Measurements from ENCODE around the gene CCSER1.
"Not testable (repeated sequence)": the region's sequence is repeated elsewhere in the genome, so short reads cannot be mapped to it uniquely, and the experiment has no call there.

Gene CCSER1

DNA sequence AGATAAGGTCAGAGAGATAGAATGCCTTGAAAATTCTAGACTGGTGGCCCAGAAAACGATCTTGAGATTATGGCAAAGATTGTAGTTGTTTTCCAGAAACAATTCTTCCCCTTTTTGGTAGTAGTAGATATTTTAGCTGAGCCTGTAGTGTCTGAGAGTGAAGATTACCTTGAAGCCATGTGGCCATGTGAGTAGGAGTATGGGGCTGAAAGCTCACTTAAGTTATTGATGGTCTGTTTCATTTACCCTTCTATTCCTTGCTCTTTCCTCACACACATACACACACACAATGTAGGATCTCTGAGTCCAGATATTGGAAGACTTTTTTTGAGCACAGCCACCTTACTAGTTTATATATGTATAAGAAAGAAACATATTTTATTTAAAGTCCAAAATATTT is 1234.9 kb downstream of the CCSER1 start:
- DNase-seq (ENCODE audit: low read depth in 2 of 2) = no peak

DNA sequence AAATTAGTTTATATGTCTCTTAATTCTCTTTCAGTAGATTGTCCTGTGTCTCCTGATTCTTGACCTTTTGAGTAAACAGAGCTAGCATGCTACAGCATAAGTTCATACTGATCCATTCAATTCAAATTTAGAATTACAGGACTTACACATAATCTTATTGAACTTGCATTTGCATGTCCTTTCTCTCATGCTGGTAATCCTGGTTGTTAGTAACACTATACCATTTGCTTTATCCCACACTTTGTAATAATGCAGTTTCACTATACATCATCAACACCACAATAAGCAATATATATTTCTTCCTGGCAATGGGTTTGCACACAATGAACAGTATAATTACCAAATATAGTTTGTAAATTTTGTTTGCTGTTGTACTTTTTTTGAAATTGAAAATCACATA is 1239.4 kb downstream of the CCSER1 start:
- DNase-seq (ENCODE audit: low read depth in 2 of 2) = no peak

DNA sequence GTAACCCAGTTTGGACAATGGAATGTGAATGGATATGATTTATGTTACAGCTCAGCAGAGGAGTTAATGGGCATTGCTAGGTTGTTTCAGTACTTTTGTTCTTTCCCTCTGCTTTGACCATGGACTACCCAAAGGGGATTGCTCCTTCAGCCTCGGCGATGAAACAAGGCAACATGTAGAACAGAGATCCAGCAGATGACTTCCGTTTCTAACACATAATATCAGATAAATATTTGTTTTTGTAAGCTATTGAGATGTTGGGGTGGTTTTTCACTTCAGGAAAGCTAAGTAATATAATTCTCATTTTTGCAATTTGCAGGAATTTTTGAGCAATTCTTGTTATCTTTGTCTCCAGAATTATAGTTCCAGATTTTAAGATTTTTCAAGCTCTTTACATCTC is 1241.9 kb downstream of the CCSER1 start:
- no peak for DNase-seq (ENCODE audit: low read depth in 2 of 2)

DNA sequence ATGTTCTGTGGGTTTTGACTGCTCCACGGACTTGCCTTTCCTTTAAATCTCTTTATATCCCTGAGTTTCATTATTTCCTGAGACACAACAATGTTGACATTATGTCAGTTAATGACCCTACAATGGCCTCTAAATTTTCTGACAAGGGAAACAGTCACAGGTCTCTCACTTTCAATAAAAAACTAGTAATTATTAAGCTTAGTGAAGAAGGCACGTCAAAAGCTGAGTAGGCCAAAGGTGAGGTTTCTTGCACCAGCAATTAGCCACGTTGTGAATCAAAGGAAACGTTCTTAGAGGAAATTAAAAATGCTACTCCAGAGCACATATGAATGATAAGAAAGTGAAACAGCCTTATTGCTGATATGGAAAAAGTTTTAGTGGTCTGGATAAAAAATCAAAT is 1246.4 kb downstream of the CCSER1 start:
- no peak for DNase-seq (ENCODE audit: low read depth in 2 of 2)

DNA sequence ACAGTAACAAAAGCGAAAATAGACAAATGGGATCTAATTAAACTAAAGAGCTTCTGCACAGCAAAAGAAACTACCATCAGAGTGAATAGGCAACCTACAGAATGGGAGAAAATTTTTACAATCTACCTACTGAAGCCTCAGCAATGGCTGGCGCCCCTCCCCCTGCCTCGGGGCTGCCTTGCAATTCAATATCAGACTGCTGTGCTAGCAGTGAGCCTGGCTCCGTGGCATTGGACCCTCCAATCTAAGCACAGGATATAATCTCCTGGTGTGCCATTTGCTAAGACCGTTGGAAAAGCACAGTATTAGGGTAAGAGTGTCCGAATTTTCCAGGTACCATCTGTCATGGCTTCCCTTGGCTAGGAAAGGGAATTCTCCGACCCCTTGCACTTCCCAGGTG is 1278.2 kb downstream of the CCSER1 start:
- DNase-seq (ENCODE audit: low read depth in 2 of 2) = not testable (repeated sequence)

DNA sequence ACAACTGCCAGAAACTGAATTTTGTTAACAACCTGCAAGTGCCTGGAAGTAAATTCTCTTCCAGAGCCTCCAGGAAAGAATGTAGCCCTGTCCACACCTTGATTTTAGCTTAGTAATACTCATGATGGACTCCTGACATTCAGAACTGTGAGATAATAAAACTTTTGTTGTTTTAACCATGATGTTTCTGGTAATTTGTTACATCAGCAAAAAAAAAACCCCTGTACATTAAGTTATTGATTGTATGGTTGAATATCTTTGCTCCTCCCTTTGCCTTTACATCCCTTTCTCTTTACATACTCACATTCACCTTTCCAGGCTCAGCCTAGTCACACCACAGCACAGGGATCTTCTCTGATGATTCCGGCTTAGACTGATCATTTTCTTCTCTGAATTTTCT is 1294.8 kb downstream of the CCSER1 start:
- DNase-seq (ENCODE audit: low read depth in 2 of 2) = no peak

DNA sequence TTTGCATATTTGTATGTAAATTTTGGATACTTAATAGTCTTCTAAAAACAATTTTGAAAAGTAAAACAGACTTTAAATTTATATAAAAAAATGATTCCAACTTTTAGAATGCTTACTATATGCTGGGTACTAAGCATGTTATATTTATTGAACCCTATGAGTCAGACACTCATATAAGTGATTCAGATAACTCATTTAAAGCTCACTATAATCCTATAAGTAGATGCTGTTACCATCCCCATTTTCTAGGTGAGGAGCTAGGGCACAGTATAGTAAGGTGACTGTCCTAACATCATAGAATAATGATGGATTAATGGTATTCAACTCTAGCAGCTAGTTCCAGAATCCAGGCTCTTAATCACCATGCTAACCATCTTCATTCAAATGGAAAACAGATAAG is 1299.5 kb downstream of the CCSER1 start:
- DNase-seq (ENCODE audit: low read depth in 2 of 2) = no peak

DNA sequence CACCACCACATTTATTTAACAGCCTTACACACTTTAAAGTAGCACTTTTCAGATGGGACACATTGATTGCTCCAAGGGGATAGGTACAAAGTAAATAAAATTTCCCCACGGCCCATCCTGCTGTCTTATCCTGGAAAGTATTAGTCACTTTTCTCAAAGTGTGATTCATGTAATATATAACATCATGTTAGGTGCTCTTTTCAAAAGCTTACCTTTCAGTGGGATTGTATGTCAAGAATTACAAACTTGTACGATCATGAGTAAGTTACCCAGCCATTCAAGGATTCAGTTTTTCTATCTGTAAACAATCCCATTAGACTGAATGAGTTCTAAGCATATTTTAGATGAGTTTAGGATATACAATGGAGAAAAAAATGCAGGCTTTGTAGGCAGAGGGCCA is 1300.0 kb downstream of the CCSER1 start:
- no peak for DNase-seq (ENCODE audit: low read depth in 2 of 2)

DNA sequence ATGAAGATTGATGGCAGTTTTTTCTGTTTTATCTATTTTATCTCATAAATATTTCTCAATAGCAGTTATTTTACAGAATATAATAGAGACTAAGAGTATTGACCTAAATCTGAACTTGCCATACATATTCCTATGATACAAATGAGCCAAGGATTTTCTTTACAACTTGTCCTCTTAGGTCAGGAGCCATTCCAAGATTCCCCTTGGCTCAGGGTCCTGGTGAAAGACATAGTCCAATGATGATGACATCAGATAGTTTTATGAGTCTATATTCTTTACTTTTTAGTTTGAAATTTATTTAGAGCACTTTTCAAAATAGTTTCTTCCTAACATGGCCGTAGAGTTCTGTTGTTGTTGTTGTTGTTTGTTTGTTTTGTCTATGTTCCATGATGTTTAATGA is 1307.4 kb downstream of the CCSER1 start:
- no peak for DNase-seq (ENCODE audit: low read depth in 2 of 2)

DNA sequence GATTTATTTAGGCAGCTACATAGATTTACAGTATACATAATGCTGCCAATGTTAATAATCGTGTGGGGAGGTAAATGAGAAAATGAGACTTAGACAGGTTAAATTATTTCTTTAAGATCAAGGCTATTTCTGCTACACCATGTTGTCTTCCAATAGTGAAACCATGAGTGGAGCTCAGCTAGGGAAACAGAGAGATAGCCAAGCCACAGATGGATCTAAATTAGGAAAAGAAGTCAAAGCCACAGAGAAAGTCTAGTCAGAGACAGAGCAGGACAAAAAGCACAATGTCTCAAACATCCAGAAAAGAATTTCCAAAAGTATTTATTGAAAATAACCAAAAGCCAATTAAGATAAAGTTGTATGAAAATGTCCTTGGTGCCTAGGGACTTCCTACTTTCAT is 1309.4 kb downstream of the CCSER1 start:
- DNase-seq (ENCODE audit: low read depth in 2 of 2) = no peak

DNA sequence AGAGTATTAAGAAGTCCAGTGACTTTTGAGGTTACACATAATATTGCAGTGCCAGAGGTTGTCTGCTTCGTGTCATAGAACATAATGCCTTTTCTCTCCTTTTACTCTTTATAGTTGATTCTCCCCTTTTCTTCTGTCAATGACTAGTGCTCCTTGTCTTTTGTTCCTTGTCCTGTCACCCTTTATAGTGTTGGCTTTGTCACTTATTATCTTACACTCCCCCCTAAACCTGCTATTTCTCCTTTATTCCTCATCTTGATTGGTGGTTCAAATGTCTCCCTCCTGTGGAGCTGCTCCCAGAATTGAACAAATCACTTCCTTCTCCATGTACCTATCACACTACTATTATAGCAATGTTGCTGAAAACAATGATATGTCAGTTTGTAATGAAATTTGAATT is 1320.0 kb downstream of the CCSER1 start:
- no peak for DNase-seq (ENCODE audit: low read depth in 2 of 2)

DNA sequence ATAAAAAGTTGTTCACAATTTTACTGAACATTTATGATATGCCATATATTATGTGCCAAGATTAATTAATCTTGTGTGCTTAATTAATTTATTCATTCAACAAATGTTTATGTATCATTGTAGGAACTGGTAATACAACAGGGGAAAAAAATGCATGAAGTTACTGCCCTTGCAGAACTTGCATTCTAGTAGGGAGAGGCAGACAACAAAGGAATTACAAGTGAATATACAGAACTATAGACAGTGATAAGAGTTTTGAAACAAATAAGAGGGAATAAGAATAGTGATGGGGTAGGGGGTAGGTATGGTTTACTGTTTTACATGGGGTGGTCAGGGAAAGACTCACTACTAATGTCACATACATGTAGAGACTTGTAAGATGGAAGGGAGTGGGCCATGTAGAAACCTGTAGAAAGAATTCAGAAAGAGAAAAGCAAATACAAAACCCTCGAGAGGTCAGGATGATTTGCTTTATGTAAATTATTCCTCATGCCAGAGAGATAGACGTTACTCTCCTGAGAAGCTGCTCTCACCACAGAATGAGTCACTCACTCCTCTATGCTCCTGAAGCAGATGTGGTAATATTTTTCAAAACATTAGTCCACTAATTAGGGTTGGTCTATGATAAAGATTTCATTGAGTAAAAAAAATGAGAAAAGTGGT is 1321.6 kb downstream of the CCSER1 start:
- no peak for DNase-seq (ENCODE audit: low read depth in 2 of 2)

DNA sequence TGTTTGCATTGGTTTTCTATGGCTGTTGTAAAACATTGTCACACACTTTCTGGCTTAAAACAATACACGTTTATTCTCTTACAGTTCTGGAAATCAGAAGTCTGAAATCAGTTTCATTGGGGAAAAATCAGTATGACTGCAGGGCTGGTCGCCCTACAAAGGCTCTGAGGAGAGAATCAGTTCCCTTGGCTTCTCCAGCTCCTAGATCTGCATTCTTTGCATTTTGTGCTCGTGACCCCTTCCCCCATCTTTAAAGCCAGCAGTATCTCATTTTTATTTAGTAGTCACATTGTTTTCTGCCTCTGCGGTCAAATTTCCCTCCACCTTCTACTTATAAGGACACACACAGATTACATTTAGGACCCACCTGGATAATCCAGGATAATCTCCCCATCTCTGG is 1326.9 kb downstream of the CCSER1 start:
- no peak for DNase-seq (ENCODE audit: low read depth in 2 of 2)

DNA sequence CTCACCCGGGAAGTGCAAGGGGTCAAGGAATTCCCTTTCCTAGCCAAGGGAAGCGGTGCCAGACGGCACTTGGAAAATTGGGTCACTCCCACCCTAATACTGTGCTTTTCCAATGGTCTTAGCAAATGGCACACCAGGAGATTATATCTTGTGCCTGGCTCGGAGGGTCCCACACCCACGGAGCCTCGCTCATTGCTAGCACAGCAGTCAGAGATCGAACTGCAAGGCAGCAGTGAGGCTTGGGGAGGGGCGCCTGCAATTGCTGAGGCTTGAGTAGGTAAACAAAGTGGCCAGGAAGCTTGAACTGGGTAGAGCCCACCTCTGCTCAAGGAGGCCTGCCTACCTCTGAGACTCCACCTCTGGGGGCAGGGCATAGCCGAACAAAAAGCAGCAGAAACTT is 1335.4 kb downstream of the CCSER1 start:
- not testable (repeated sequence) for DNase-seq (ENCODE audit: low read depth in 2 of 2)

DNA sequence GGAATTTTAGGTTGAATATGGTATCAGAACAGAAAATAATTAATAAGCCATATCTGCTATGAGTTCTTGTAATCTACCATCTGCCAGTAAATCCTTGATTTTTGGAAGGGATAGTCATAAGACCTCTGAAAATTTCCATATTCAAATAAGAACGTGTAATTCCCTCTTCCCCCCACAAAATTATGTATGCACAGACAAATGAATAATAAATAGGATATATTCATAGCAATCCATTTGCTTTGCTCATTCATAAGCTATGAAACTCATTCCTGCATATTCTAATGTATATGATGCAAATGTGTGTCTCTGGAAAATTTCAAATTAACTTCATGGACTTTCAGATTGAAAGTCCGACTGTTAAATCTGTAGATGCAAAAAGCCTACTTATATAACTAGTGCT is 1343.5 kb downstream of the CCSER1 start:
- no peak for DNase-seq (ENCODE audit: low read depth in 2 of 2)

DNA sequence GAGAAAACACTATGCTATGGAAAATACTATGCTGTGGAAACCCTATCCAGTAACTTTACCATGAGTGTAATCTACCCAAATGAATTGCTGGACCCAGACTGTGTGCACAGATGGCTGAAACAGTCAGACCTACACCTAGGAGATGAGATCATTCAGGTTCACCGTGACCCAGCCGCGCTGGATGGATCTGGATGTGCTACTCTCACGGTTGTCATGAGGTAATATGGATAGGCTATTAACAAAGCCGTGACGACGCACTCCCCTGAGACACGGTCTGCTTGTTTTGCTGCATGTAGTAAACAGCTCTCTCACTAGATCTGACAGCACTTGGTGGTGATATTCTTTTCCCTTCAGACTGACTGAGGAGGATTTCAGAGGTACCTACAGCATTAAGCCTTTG is 1344.1 kb downstream of the CCSER1 start:
- DNase-seq (ENCODE audit: low read depth in 2 of 2) = no peak

DNA sequence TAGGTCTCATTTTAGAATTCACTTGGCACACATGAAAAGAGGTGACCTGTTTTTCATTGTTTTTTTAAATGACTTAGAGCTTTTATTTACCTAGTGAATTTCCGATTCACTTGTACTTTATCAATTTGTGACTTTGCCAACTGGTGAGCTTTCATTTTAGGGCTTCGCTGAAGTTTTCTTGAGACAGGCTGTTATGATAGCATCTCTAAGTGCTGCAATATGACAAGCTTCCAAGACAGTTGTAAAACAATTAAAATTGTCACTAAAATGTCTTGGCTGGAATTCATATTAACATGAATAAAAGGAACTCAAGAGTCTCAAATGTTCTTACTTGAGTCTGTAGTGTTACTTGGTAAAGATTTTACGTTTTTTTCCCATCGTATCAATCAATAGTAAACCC is 1344.9 kb downstream of the CCSER1 start:
- DNase-seq (ENCODE audit: low read depth in 2 of 2) = no peak

DNA sequence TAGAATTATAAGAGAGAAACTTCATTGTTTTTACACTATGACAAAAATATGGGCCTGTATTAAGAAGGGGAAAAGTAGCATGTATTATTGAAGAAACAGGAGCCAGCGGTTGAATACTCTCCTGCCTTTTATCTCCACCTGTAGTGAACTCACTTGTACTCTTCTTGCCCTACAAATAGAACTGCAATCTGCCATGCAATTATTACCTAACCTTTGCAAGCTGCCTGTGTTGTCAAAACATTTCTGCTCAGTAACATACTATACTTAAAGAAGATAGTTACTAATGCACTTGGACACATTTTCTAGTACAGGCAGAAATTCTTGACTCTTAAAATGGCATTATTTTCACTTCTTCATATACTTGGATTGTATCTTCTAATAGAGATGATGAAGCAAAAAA is 1358.2 kb downstream of the CCSER1 start:
- DNase-seq (ENCODE audit: low read depth in 2 of 2) = no peak

DNA sequence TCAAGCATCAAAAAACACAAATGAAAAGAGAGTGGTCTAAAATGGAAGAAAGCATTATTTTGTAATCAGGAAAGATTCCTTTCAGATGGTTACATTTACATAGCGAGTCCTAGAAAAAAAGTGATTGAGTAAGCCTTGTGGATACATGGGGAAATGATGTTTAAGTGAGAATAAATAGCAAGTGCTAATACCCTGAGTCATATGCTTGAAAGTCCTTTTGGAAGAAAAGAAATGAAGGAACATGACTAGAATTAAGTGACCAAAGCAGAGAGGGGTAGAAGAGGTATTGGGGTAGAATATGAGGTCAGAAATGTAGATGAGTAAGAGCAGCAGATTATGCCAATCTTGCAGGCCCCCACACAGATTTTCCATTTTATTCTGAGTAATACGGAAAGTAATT is 1361.8 kb downstream of the CCSER1 start:
- no peak for DNase-seq (ENCODE audit: low read depth in 2 of 2)

DNA sequence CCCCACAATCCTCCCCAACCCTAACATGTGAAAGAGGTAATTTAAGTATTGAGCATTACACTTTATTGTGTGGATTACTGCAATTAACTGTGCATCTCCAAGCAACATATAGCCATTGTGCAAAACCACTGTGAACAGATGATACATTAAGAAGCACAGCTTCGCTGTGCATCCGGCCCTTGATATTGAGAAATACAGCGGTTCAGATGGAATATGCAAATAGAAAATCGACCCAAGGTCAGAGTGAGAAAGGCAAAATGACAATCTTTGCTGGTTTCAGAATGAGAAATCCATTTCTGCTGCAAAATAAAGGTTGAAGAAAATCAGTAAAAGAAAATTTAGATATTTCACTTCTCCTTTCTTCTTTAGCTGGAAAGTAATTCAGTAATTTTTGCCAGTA is 1370.7 kb downstream of the CCSER1 start:
- DNase-seq (ENCODE audit: low read depth in 2 of 2) = no peak

DNA sequence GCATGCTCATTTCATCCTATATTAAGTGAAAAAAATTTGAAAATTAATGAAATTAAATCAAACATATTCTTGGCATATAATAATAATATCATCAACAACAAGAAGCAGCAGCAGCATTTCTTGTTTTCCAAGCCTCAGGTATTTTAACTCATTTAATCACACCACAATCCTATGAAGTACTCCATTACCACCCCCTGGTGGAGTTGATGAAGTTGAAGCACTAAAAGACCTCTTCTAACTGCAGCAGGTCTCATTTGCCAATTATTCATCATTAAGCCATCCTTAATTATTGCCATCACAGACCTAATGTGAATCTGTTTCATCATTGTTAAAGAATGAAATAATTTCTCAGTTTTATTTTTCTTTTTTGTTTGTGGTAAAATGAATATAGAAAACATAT is 1375.2 kb downstream of the CCSER1 start:
- no peak for DNase-seq (ENCODE audit: low read depth in 2 of 2)

DNA sequence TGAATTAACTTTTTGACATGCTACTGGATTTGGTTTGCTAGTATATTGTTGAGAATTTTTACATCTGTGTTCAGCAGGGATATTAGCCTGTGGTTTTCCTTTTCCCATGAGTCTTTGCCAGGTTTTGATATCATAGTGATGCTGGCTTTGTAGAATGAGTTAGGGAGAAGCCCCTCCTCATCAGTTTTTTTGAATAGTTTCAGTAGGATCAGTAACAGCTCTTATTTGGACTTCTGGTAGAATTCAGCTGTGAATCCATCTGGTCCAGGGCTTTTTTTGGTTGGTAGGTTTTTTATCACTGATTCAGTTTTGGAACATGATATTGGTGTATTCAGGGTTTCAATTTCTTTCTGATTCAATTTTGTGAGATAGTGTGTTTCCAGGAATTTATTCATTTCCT is 1386.1 kb downstream of the CCSER1 start:
- DNase-seq (ENCODE audit: low read depth in 2 of 2) = no peak

DNA sequence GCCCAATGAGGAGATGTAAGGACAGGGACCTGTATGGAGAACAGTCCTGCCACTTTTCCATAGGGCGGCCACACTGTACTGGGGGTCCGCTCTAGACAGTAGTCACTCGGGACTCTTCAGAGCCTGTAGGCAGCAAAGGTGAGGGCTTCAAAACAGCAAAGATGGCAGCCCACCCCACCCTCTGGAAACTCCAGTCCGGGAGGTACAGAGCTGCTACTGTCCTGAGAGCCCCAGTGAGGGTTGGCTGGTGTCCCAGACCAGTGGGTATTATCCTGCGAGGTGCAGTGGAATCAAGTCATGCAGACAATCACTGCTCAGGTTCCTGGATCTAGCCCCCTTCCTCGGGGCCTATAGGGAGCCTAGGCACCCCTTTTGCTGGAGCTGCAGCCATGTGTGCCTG is 1392.0 kb downstream of the CCSER1 start:
- DNase-seq (ENCODE audit: low read depth in 2 of 2) = no peak

DNA sequence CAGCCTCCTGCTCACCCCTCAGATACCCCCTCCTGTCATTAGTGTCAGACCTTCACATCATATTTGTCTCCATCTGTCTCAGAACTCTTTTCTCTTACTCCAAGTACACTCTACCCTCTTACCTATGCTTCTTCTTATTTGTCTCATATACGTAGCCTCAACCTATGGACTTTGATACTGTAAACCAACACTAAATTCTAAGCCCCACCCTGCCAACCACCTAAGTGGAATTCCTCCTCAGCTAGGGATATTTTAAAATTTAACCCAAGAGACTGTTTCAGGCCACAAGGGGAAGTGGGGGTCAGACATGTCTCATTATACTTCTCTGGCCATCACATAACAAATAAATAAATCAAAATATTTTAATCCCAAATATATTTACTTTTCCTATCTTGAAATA is 1398.4 kb downstream of the CCSER1 start:
- no peak for DNase-seq (ENCODE audit: low read depth in 2 of 2)

DNA sequence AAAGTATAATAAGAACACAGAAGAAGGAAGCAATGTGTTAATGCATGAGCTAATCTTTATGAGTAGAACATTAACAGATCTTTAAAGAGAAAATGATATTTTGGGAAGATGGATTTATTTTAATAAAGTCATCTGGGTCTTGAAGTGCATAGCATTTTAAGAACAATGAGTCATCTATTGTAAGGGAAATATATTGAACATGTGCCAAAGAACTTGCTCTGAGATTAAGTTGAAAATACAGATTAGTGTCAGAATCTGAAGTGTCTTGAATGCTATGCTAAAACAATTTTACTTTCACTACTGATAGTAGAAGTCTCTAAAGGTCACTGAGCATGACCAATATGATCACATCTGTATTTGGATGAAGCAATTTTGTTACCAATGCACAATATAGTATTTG is 1399.9 kb downstream of the CCSER1 start:
- no peak for DNase-seq (ENCODE audit: low read depth in 2 of 2)

Measured in stimulated activated CD4-positive, alpha-beta T cell treated with anti-CD3 and anti-CD28 coated beads, Interleukin-4, amount 100 ng/mL, for 48 hours (primary cell).